Activated CD4-positive, alpha-beta T cell treated with anti-CD3 and anti-CD28 coated beads for 48 hours (primary cell): ENCODE measurements around the gene ERCC6L.

Source experiments
- DNase-seq: peaks from one replicate; pipeline ENCODE4 v3.0.0-alpha.2; 2020

The ERCC6L gene

GRCh38 chrX:72158773-72159172, 80.1 kb downstream of the ERCC6L start:
- no peak for DNase-seq
